Measurements from ENCODE around the gene CCDC63.

Gene CCDC63

GRCh38 chr12:110930348-110931314, 83.8 kb downstream of the CCDC63 start:
- Histone ChIP-seq H3K4me1 (no peaks in the 10 kb centered on the region), H3K36me3 (ENCODE audit: control insufficient read depth, insufficient read depth, low read length) (no peaks in the 10 kb centered on the region), H2AFZ (no peak overlapping the region), H3K9me3 (ENCODE audit: control insufficient read depth, low read length) (no peaks in the 10 kb centered on the region), H3K9ac (no peak overlapping the region), H3K4me2 (ENCODE audit: low read length) (no peak overlapping the region), H3K4me3 (ENCODE audit: low read depth, low read length) (no peak overlapping the region), H3K79me2 (no peaks in the 10 kb centered on the region), H3K27ac (no peak overlapping the region), H3K27me3 (ENCODE audit: control insufficient read depth, insufficient read depth, low read length) (no peaks in the 10 kb centered on the region)
- no peak for TF ChIP-seq CTCF (IDR thresholded peaks at IDR 0.05)

- Histone ChIP-seq H3K79me2 (no peaks in the 10 kb centered on the region), H3K9me3 (ENCODE audit: control insufficient read depth, low read length) (no peaks in the 10 kb centered on the region), H3K4me3 (ENCODE audit: low read depth, low read length) (no peak overlapping the region), H3K9ac (no peak overlapping the region), H3K4me1 (no peaks in the 10 kb centered on the region), H2AFZ (no peak overlapping the region), H3K27ac (no peak overlapping the region), H3K36me3 (ENCODE audit: control insufficient read depth, insufficient read depth, low read length) (no peaks in the 10 kb centered on the region), H3K27me3 (ENCODE audit: control insufficient read depth, insufficient read depth, low read length) (no peaks in the 10 kb centered on the region), H3K4me2 (ENCODE audit: low read length) (no peak overlapping the region)
- no peak for TF ChIP-seq CTCF (IDR thresholded peaks at IDR 0.05)
Measured at GRCh38 chr12:110931315-110931728, 84.5 kb downstream of the CCDC63 start.

DNA sequence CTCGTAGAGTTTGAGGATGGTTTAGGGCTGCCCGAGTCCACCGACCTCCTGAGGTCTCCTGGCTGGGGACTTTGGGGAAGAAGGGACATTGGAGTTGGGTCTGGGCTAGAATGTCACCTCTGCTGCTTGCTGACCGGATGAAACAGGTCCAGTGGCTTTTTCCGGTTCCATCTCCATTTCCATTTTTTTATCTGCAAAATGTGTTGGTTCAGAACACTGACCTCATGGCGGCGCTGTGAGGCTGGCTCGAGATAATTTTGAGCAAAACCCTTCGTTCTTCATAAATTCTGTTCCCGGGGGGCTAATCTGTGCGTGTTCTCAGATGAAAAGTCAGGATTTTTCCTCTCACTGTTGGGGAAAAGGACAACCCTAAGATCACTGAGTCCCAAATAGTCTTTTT, 85.3 kb downstream of the CCDC63 start:
- Histone ChIP-seq H3K9ac (no peak overlapping the region), H3K27ac (no peak overlapping the region), H3K36me3 (ENCODE audit: control insufficient read depth, insufficient read depth, low read length) (no peaks in the 10 kb centered on the region), H3K4me1 (no peaks in the 10 kb centered on the region), H3K4me2 (ENCODE audit: low read length) (no peak overlapping the region), H3K4me3 (ENCODE audit: low read depth, low read length) (no peak overlapping the region), H3K79me2 (no peaks in the 10 kb centered on the region), H3K9me3 (ENCODE audit: control insufficient read depth, low read length) (no peaks in the 10 kb centered on the region), H3K27me3 (ENCODE audit: control insufficient read depth, insufficient read depth, low read length) (no peaks in the 10 kb centered on the region), H2AFZ (no peak overlapping the region)
- no peak for TF ChIP-seq CTCF (IDR thresholded peaks at IDR 0.05)

DNA sequence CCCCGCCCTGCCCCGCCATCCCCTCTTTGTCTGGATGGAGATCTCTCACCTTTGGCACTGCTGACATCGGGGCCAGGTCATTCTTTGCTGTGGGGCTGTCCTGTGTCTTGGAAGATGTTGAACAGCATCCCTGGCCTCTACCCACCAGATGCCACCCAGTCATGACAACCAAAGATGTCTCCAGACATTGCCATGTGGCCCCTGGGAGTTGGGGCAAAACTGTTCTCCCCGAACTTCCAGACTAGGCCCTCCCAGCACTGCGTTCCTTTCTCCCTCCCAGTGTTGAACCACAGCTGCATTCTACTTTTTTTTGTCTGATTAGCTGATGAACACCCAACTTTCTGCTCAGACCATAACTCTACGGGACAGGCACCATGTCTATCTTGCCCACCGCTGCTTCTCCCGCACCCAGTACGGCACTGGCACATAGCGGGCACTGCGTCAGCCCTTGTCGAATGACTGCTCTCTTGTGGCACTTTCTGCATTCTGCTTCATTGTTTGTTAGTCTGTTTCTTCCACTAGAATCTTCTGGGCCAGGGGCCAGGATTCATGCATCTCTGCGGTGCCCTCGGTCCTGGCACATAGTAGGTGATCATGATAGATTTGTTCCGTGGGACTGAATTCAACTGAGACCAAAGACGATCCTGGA, 86.7 kb downstream of the CCDC63 start:
- no peaks in the 10 kb centered on the region for H3K9me3 ChIP-seq (ENCODE audit: control insufficient read depth, low read length)
- no peaks in the 10 kb centered on the region for H3K79me2 ChIP-seq
- H3K4me1 ChIP-seq = peaks cover 2% of the 10 kb centered on the region
- no peak overlapping the region for H3K4me2 ChIP-seq (ENCODE audit: low read length)
- no peak overlapping the region for H3K4me3 ChIP-seq (ENCODE audit: low read depth, low read length)
- H3K36me3 ChIP-seq (ENCODE audit: control insufficient read depth, insufficient read depth, low read length) = no peaks in the 10 kb centered on the region
- no peaks in the 10 kb centered on the region for H3K27me3 ChIP-seq (ENCODE audit: control insufficient read depth, insufficient read depth, low read length)
- H3K9ac ChIP-seq = no peak overlapping the region
- H2AFZ ChIP-seq = no peak overlapping the region
- H3K27ac ChIP-seq = no peak overlapping the region
- no peak for TF ChIP-seq CTCF (IDR thresholded peaks at IDR 0.05)

Measured in parathyroid adenoma (tissue), 2 donors.